ENCODE data around the gene PDE4D.
"Not testable (repeated sequence)": the region's sequence is repeated elsewhere in the genome, so short reads cannot be mapped to it uniquely, and the experiment has no call there.

PDE4D gene

GRCh38 chr5:59008816-59009473 is 884.6 kb downstream of the PDE4D start:
- DNase-seq (ENCODE audit: low spot score in 2 of 2) = no peak
- ATAC-seq = peak; percentile 67
- peaks cover 97% of the 10 kb centered on the region for H3K36me3 Mint-ChIP-seq
- peaks cover 6% of the 10 kb centered on the region for H3K9me3 Mint-ChIP-seq
- H3K4me1 Mint-ChIP-seq = peaks cover 68% of the 10 kb centered on the region
- H3K27ac Mint-ChIP-seq = peak overlapping the region; percentile 49
- peak overlapping the region; percentile 8 for H3K4me3 Mint-ChIP-seq

GRCh38 chr5:59007460-59008063 is 886.0 kb downstream of the PDE4D start:
- ATAC-seq = no peak
- Mint-ChIP-seq H3K27ac (no peak overlapping the region), H3K9me3 (peaks cover 2% of the 10 kb centered on the region), H3K4me3 (no peak overlapping the region), H3K36me3 (peaks cover 97% of the 10 kb centered on the region), H3K4me1 (peaks cover 67% of the 10 kb centered on the region)
- no peak for DNase-seq (ENCODE audit: low spot score in 2 of 2)

GRCh38 chr5:59005934-59006701 is 887.4 kb downstream of the PDE4D start:
- H3K27ac Mint-ChIP-seq = no peak overlapping the region
- ATAC-seq = no peak

GRCh38 chr5:59003641-59004040 is 889.9 kb downstream of the PDE4D start:
- no peak overlapping the region for H3K27ac Mint-ChIP-seq
- peak overlapping the region; percentile 1 for H3K4me3 Mint-ChIP-seq
- peaks cover 70% of the 10 kb centered on the region for H3K4me1 Mint-ChIP-seq

More at GRCh38 chr5:59005934-59006701, 887.4 kb downstream of the PDE4D start:
- no peak for DNase-seq (ENCODE audit: low spot score in 2 of 2)
- peaks cover 97% of the 10 kb centered on the region for H3K36me3 Mint-ChIP-seq
- no peak overlapping the region for H3K4me3 Mint-ChIP-seq
- no peaks in the 10 kb centered on the region for H3K9me3 Mint-ChIP-seq
- peaks cover 70% of the 10 kb centered on the region for H3K4me1 Mint-ChIP-seq

GRCh38 chr5:59003124-59003523 is 890.4 kb downstream of the PDE4D start:
- H3K36me3 Mint-ChIP-seq = peaks cover 95% of the 10 kb centered on the region
- peak overlapping the region; percentile 1 for H3K4me3 Mint-ChIP-seq
- no peak overlapping the region for H3K27ac Mint-ChIP-seq
- no peaks in the 10 kb centered on the region for H3K9me3 Mint-ChIP-seq
- ATAC-seq (no peak), DNase-seq (ENCODE audit: low spot score in 2 of 2) (no peak)
- H3K4me1 Mint-ChIP-seq = peaks cover 68% of the 10 kb centered on the region

More at GRCh38 chr5:59003641-59004040, 889.9 kb downstream of the PDE4D start:
- no peak for DNase-seq (ENCODE audit: low spot score in 2 of 2)
- ATAC-seq = no peak
- Mint-ChIP-seq H3K9me3 (no peaks in the 10 kb centered on the region), H3K36me3 (peaks cover 95% of the 10 kb centered on the region)

- no peak overlapping the region for H3K27ac Mint-ChIP-seq
- H3K4me3 Mint-ChIP-seq = no peak overlapping the region
- H3K36me3 Mint-ChIP-seq = peaks cover 89% of the 10 kb centered on the region
- peaks cover 68% of the 10 kb centered on the region for H3K4me1 Mint-ChIP-seq
- ATAC-seq (peak; percentile 48), DNase-seq (ENCODE audit: low spot score in 2 of 2) (no peak)
- no peaks in the 10 kb centered on the region for H3K9me3 Mint-ChIP-seq
Measured at GRCh38 chr5:59002162-59002825, 891.2 kb downstream of the PDE4D start.

- ATAC-seq = no peak
- H3K4me3 Mint-ChIP-seq = no peak overlapping the region
- no peaks in the 10 kb centered on the region for H3K9me3 Mint-ChIP-seq
- H3K4me1 Mint-ChIP-seq = peaks cover 66% of the 10 kb centered on the region
- DNase-seq (ENCODE audit: low spot score in 2 of 2) = no peak
- no peak overlapping the region for H3K27ac Mint-ChIP-seq
- peaks cover 85% of the 10 kb centered on the region for H3K36me3 Mint-ChIP-seq
Measured at GRCh38 chr5:59001716-59002115, 891.8 kb downstream of the PDE4D start.

- H3K27ac Mint-ChIP-seq = no peak overlapping the region
- H3K4me1 Mint-ChIP-seq = peaks cover 60% of the 10 kb centered on the region
- DNase-seq (ENCODE audit: low spot score in 2 of 2) (no peak), ATAC-seq (no peak)
- no peak overlapping the region for H3K4me3 Mint-ChIP-seq
- H3K9me3 Mint-ChIP-seq = no peaks in the 10 kb centered on the region
- H3K36me3 Mint-ChIP-seq = peaks cover 85% of the 10 kb centered on the region
Measured at GRCh38 chr5:59001154-59001553, 892.4 kb downstream of the PDE4D start.

GRCh38 chr5:59000211-59000610 is 893.3 kb downstream of the PDE4D start:
- Mint-ChIP-seq H3K4me1 (peaks cover 56% of the 10 kb centered on the region), H3K36me3 (peaks cover 85% of the 10 kb centered on the region), H3K4me3 (peak overlapping the region; percentile 5), H3K27ac (peak overlapping the region; percentile 50), H3K9me3 (no peaks in the 10 kb centered on the region)
- ATAC-seq (no peak), DNase-seq (ENCODE audit: low spot score in 2 of 2) (no peak)

- Mint-ChIP-seq H3K4me1 (peaks cover 52% of the 10 kb centered on the region), H3K4me3 (peak overlapping the region; percentile 5), H3K36me3 (peaks cover 85% of the 10 kb centered on the region), H3K27ac (peak overlapping the region; percentile 50), H3K9me3 (no peaks in the 10 kb centered on the region)
- ATAC-seq (no peak), DNase-seq (ENCODE audit: low spot score in 2 of 2) (no peak)
Measured at GRCh38 chr5:58999804-59000203, 893.7 kb downstream of the PDE4D start.

- no peak for DNase-seq (ENCODE audit: low spot score in 2 of 2)
- Mint-ChIP-seq H3K27ac (no peak overlapping the region), H3K36me3 (peaks cover 85% of the 10 kb centered on the region), H3K9me3 (no peaks in the 10 kb centered on the region), H3K4me3 (no peak overlapping the region), H3K4me1 (peaks cover 46% of the 10 kb centered on the region)
- no peak for ATAC-seq
Measured at GRCh38 chr5:58998544-58998943, 895.0 kb downstream of the PDE4D start.

- H3K4me3 Mint-ChIP-seq; DNase-seq (ENCODE audit: low spot score in 2 of 2); H3K9me3 Mint-ChIP-seq; ATAC-seq: not testable (repeated sequence)
- H3K4me1 Mint-ChIP-seq = peaks cover 18% of the 10 kb centered on the region
- peak overlapping the region; percentile 10 for H3K27ac Mint-ChIP-seq
- H3K36me3 Mint-ChIP-seq = peaks cover 85% of the 10 kb centered on the region
Measured at GRCh38 chr5:58995779-58996178, 897.7 kb downstream of the PDE4D start.

- Mint-ChIP-seq H3K4me3 (no peak overlapping the region), H3K36me3 (peaks cover 89% of the 10 kb centered on the region), H3K9me3 (no peaks in the 10 kb centered on the region), H3K4me1 (peaks cover 6% of the 10 kb centered on the region), H3K27ac (no peak overlapping the region)
- no peak for ATAC-seq
- no peak for DNase-seq (ENCODE audit: low spot score in 2 of 2)
Measured at GRCh38 chr5:58993461-58993860, 900.1 kb downstream of the PDE4D start.

- no peak overlapping the region for H3K27ac Mint-ChIP-seq
- no peaks in the 10 kb centered on the region for H3K4me1 Mint-ChIP-seq
- DNase-seq (ENCODE audit: low spot score in 2 of 2) (no peak), ATAC-seq (no peak)
- H3K4me3 Mint-ChIP-seq = no peak overlapping the region
- no peaks in the 10 kb centered on the region for H3K9me3 Mint-ChIP-seq
- H3K36me3 Mint-ChIP-seq = peaks cover 100% of the 10 kb centered on the region
Measured at GRCh38 chr5:58988938-58989337, 904.6 kb downstream of the PDE4D start.

GRCh38 chr5:58987193-58987592 is 906.3 kb downstream of the PDE4D start:
- Mint-ChIP-seq H3K27ac (no peak overlapping the region), H3K4me1 (no peaks in the 10 kb centered on the region), H3K9me3 (no peaks in the 10 kb centered on the region), H3K36me3 (peaks cover 100% of the 10 kb centered on the region), H3K4me3 (no peak overlapping the region)
- no peak for ATAC-seq
- DNase-seq (ENCODE audit: low spot score in 2 of 2) = no peak

Data from stimulated activated effector memory CD8-positive, alpha-beta T cell treated with anti-CD3 and anti-CD28 coated beads, Interleukin-12 subunit alpha, Interleukin-12 subunit beta, amount 100 ng/mL, for 72 hours (primary cell).